Astrocyte (in vitro differentiated cells and primary cell): ENCODE data around the gene C1QTNF5.

ENCODE experiments used
- CTCF ChIP-seq: IDR thresholded peaks from 2 replicates; pipeline ENCODE4 v1.5.1; 2011; ENCODE audit warnings: low read depth, mild to moderate bottlenecking, inconsistent platforms, low read length, moderate library complexity; ENCODE audit not compliant: insufficient read depth
- EZH2 ChIP-seq: IDR thresholded peaks from 2 replicates; pipeline ENCODE4 v1.6.1; 2012; ENCODE audit warnings: mild to moderate bottlenecking, low read length, inconsistent platforms; ENCODE audit not compliant: insufficient read depth

DNA sequence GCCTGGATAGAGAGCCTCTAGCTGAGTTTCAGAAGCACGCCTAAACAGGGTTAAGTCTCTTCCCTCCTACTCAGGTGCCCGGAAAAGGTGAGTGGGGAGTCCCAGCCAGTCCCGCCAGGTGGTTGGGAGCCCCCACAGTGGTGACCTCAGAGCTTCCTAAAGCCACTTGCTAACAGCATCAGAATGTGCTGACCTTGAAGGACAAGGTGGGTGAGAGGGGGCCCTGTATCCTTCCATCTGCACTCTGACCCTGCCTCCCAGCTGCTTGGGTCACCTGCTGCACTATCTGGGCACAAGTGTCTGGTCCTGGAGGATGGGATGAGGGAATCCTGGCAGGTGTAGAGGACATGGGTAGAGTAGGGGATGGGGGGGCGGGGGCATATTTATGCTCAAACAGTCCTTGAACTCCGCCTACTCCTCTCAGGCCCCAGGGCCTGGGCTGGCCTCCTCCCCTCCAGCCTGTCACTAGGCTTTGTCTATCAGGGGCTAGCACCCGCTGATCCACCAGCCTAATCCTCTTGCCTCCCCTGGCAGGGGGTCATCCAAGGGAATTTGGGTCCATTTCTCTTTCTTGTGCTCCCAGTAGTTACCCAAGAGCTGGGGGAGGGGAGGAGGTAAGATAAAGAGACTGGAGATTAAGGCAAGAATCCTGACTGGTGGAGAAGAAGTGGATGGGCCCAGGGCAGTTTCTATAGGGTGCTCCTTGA, 37.4 kb upstream of the C1QTNF5 start:
- TF ChIP-seq EZH2 = no peak
- no peak for TF ChIP-seq CTCF
